Muscle of back (tissue), 10 donors: Measurements from ENCODE around the gene ZNF512B. TPM values are rescaled to one million over a fixed set of nuclear protein-coding genes. Genes with fewer than 3 reads are reported as not detected.

Source experiments
- polyA plus RNA-seq, 10 donors: library from polyadenylated mRNA; unstranded; fragments of 120-200 nt; gene quantifications; one replicate each; pipeline ENCODE4 v1.2.1, GENCODE V29; 2013; ENCODE audit not compliant: insufficient read length in 10 of 10

ZNF512B gene
- polyA plus RNA-seq, 10 donors = 19.3 to 30.6 (median 23.8) TPM

Other genes starting within 250 kb of the ZNF512B start
- 1 to 10 TPM; 1.9 to 9.7 (median 4.5) TPM for gene LIME1, start 233.3 kb downstream of the ZNF512B start, polyA plus RNA-seq
- 100 to 1,000 TPM in 9 of 10 donors, 10 to 100 TPM in 1; 88.5 to 165 (median 112) TPM for gene SLC2A4RG, start 230.2 kb downstream of the ZNF512B start, polyA plus RNA-seq
- gene ZBTB46, start 138.7 kb downstream of the ZNF512B start, polyA plus RNA-seq = 10 to 100 TPM; 12.8 to 17.3 (median 14.8) TPM
- not detected for gene ABHD16B, start 108.4 kb downstream of the ZNF512B start, polyA plus RNA-seq
- 10 to 100 TPM; 65.5 to 85.7 (median 77.4) TPM for gene TPD52L2, start 104.7 kb downstream of the ZNF512B start, polyA plus RNA-seq
- 10 to 100 TPM; 24.0 to 32.5 (median 29.9) TPM for gene DNAJC5, start 74.8 kb downstream of the ZNF512B start, polyA plus RNA-seq
- 10 to 100 TPM; 28.3 to 58.9 (median 41.3) TPM for gene UCKL1, start 13.5 kb downstream of the ZNF512B start, polyA plus RNA-seq
- gene SAMD10, start 9.7 kb upstream of the ZNF512B start, polyA plus RNA-seq = 1 to 10 TPM; 2.1 to 4.2 (median 3.0) TPM
- gene PRPF6, start 11.2 kb upstream of the ZNF512B start, polyA plus RNA-seq = 10 to 100 TPM; 45.9 to 58.2 (median 52.8) TPM
- gene C20orf204, start 66.3 kb upstream of the ZNF512B start, polyA plus RNA-seq = 1 to 10 TPM in 2 of 10 donors, under 1 TPM in 8; 0.42 to 1.1 (median 0.66) TPM
- 10 to 100 TPM in 7 of 10 donors, 1 to 10 TPM in 3; 7.0 to 16.8 (median 10.7) TPM for gene SOX18, start 79.7 kb upstream of the ZNF512B start, polyA plus RNA-seq
- gene TCEA2, start 93.3 kb upstream of the ZNF512B start, polyA plus RNA-seq = 10 to 100 TPM; 38.5 to 50.1 (median 42.5) TPM
- 10 to 100 TPM in 1 of 10 donors, 1 to 10 TPM in 9; 4.4 to 10.2 (median 5.6) TPM for gene RGS19, start 109.6 kb upstream of the ZNF512B start, polyA plus RNA-seq
- gene OPRL1, start 110.2 kb upstream of the ZNF512B start, polyA plus RNA-seq = 1 to 10 TPM in 8 of 10 donors, under 1 TPM in 2; 0.71 to 1.8 (median 1.1) TPM
- gene LKAAEAR1, start 114.5 kb upstream of the ZNF512B start, polyA plus RNA-seq = under 1 TPM in 3 of 10 donors, not detected in 7; 0.16 to 0.38 (median 0.23) TPM
- not detected for gene NPBWR2, start 137.6 kb upstream of the ZNF512B start, polyA plus RNA-seq
- under 1 TPM; 0.05 to 0.78 (median 0.11) TPM for gene MYT1, start 194.5 kb upstream of the ZNF512B start, polyA plus RNA-seq